GM21390 (cell line): ENCODE results near the gene DCLK1.
"Not testable (repeated sequence)": the region's sequence is repeated elsewhere in the genome, so short reads cannot be mapped to it uniquely, and the experiment has no call there.

ENCODE experiments used
- ATAC-seq: cut with Tn5 transposase; IDR thresholded peaks from one replicate; pipeline ENCODE4 v1.9.1; 2021; ENCODE audit not compliant: unreplicated experiment

The DCLK1 gene

DNA sequence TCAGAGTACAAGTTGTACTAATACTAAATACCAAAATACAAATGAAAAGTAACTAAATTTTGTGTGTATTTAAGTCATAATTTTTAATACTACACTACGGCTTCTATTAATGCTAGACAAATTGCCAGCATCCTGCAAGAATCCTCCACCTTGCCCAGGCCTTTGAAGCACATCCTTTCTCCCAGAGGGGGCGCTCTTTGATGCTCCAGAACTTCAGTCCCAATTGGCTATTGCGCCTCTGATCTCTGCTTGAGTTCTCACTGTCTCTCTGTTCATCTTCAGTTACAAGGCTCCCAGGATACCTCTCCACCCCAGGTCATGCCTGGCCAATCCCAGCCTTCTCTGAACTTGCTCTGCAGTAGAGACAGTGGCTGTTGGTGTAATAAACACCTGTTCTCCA, 141.0 kb downstream of the DCLK1 start:
- no peak for ATAC-seq

GRCh38 chr13:35988648-35989081, 142.5 kb downstream of the DCLK1 start:
- no peak for ATAC-seq

- ATAC-seq: no peak
Measured at GRCh38 chr13:35987572-35988513, 143.3 kb downstream of the DCLK1 start.

DNA sequence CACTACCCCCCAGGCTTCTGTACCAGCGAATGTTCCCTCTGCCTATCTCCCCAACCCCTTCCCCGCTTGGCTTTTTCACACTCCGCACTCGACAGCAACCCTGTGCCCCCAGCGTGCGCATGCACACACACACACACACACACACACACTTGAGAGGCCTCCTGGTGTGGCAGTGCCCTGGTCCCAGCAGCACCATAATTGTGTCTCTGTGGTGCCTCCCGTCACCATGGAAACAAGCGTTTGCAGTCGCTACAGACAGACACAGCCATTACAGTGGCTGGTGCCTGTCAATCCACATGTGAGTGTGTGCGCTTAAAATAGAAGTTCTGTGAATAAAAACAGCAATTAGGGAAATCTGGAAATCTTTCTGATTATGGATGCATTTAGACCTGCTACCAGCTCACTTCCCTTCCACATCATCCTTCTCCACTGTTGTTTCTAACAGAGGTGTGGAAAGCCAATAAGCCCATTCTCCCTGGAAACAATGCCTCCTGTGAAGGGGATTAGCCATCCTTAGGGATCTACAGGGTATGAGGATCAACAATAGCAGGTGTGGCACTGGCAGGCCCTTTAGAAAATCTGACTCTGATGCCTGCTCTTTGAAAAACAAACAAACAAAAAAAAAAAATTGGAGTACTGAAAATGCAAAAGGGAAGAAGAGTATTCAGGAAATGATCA, 146.3 kb downstream of the DCLK1 start:
- ATAC-seq: no peak

GRCh38 chr13:35984287-35984686, 146.9 kb downstream of the DCLK1 start:
- no peak for ATAC-seq

DNA sequence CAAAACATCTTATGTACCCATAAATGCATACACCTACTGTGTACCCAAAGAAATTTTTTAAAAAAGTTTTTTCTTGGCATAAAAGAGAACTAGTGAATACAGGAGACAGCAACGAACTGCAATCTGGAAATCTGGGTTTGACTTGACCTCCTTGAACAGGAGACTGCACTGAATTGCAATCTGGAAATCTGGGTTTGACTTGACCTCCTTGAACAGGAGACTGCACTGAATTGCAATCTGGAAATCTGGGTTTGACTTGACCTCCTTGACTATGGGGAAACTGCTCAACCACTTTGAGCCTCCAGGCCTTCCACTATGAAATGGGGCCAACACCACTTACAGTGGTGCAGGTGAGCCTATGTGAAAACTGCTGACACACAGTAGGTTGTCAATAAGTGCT, 147.5 kb downstream of the DCLK1 start:
- ATAC-seq: not testable (repeated sequence)

- no peak for ATAC-seq
Measured at GRCh38 chr13:35983206-35983605, 148.0 kb downstream of the DCLK1 start.

DNA sequence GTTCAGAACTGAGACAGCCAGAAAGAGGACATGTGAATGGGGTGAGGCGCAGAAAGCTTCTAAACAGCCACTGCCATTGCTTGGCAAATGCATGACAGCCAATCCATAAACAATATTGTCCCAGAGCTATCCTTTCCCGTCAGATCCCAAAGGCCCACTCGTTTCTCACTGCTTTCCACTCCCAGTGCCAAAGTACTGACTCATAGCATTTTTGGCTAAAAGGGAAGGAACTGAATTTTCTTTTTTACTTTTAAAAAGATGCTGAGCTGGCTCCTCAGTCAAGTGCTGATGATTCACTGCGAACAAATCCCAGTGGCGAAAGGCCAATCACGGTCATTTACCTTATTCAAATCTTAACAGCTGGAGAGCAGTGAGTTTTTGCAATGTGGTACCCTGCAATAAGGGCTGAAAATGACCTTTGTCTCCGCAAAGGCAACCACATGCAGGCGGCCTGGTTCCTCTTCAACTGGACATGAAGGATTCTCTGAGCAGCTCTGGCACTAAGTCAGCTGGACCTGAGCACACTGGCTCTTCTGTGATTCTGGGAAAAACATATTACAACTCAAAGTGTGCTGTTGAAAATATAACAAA, 151.7 kb downstream of the DCLK1 start:
- no peak for ATAC-seq

DNA sequence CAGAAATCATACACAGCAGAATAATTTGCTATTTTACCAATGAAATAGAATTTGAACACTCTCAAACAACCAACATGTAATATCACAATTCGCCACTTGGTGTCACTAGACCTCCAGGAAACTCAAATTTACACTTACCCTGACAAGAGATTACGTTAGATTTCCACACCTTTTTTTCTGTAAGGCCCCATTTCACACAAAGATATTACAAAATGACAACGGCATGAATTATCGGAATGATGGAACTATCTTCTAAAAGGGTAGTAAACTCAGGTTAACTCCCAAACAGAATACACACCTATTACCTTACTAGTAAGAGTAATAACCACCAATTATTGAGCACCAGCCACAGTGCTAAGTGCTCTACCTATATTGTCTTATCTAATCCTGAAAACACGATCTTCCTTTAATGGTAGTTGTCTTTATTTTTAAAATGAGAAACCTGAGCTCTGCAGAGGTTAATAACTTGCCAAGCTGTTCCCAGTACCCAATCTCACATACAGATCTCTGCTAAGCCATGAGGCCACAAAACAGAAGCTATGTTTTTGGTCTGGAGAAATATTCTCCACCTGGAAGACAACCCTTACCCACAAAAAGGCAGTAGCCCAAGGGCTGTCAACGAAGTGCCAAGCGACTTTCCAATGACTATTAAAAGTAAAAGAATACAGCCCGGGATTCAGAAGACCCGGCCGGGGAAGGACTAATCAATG, 152.4 kb downstream of the DCLK1 start:
- no peak for ATAC-seq

DNA sequence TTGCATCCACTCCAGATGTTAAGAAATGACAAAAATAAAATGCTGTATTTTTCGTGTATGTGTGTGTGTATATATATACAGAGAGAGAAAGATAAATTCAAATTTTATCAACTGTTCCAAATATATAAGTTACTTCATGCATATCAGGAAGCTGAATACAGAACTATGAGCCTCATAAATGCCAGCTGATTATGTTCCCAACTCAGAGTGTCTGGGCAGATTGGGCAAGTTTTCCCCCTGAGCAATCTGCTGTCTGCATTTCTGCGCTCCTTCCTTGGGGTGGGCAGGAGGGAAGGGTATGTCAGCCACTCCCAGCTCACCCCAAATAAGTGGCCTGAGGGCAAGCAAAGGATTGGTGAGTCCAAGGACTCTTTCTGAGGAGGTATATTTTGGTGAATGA, 154.1 kb downstream of the DCLK1 start:
- ATAC-seq: no peak

DNA sequence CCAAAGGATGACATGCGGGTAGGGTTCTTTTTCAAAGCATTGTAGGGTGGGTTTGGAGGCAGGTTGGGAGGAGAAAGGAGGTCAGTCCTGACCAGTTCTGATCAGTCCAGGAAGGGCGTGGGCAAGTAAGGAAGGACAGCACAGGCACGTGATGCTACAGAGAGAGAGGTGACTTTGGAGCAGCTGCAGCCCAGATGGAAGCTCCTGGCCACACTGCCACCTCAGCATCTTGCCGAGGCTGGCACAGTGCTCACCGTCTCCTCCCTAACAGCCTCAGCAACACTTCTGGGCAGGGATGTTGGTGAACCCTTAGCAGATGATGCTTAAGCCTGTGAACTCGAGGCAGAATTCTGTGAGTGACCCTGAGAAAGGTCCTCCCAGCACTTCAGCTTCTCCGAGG, 155.1 kb downstream of the DCLK1 start:
- no peak for ATAC-seq

DNA sequence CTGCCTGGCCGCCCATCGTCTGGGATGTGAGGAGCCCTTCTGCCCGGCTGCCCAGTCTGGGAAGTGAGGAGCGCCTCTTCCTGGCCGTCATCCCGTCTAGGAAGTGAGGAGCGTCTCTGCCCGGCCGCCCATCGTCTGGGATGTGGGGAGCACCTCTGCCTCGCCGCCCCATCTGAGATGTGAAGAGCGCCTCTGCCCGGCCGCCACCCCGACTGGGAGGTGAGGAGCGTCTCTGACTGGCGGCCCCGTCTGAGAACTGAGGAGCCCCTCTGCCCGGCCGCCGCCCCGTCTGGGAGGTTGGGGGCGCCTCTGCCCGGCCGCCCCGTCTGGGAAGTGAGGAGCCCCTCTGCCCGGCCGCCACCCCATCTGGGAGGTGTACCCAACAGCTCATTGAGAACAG, 164.2 kb downstream of the DCLK1 start:
- ATAC-seq: not testable (repeated sequence)

GRCh38 chr13:35966024-35966423, 165.2 kb downstream of the DCLK1 start:
- ATAC-seq: no peak

DNA sequence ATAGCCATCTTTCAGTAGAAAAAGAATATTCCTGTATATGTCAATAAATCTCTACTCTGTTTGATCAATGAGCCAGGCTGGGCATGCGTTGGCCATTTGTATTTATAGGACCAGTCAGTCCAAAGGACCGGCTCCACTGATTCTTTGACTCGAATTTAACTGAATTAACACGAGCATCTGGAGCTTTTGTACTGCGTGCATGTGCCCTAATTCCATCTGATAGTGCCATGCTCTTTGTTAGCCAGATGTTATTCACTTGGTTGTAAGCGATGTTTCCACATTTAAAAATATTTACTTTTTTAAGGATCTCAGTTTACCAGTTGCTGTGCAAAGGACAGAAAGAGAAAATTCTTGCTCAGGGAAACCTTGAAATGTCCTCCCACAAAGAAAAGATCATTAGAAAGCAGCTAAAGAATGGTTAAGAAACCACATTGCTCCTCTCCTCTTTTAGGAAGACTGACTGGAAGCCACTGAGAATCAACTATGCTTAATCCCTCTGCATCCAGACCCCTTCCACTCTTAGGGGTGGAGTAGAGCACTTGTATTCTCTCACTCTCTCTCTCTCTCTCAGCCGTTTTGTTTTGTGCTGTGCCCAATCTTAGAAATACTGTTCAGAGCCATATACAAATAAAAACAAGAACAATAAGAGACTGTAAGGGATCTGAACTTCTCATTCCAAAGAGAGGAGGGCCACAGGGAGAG, 165.8 kb downstream of the DCLK1 start:
- no peak for ATAC-seq

GRCh38 chr13:35964863-35965180, 166.4 kb downstream of the DCLK1 start:
- no peak for ATAC-seq

- ATAC-seq: no peak
Measured at GRCh38 chr13:35964011-35964862, 166.9 kb downstream of the DCLK1 start.

DNA sequence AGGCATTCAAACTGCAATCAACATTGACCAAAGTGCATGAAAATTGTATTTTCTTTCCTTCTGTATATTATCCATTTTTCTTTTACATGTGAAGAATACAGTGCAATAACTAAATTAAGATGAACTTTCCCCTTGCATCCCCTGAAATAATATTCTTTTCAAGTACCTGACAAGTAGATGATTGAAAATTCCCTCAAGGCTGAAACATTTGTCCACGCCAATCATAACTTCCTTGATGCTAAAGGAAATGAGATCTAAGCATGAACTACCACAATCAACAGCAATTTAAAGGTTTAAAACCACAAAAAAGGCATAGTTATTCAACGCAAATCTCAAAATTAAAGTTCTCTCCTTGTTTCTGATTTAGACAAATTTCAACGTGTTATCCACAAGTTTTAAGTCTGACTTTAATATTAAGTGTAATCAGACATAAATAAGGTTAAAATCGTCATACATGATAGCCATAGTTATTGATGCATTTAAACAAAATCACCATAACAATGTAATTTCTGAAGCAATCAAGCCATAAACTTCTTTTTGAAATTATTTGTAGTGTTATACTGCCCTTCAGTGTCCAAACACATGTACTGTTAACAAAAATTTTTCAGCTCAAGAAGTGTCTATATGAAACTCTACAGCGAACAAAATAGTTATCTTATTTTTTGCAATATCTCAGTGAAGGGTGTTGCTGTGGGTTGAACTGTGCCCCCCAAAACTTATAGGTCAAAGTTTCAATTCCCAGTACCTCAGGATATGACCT, 169.5 kb downstream of the DCLK1 start:
- ATAC-seq: no peak

DNA sequence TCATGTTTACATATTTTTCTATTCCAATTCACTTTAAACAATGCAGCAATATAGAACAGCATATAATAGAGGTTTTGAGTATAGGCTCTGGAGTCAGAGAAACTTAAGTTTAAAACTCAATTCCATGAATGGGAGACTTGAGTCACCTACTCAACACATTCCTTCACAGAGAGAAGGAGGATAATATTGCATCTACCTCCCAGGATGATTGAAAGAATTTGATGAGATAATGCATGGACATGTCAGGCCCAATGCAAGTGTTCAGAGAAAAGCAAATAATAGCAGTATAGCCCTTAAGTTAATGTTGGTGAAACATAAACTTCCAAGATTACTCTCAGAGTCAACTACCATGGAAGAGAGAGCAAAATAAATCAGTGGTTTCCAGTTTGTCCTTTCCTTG, 170.2 kb downstream of the DCLK1 start:
- no peak for ATAC-seq

DNA sequence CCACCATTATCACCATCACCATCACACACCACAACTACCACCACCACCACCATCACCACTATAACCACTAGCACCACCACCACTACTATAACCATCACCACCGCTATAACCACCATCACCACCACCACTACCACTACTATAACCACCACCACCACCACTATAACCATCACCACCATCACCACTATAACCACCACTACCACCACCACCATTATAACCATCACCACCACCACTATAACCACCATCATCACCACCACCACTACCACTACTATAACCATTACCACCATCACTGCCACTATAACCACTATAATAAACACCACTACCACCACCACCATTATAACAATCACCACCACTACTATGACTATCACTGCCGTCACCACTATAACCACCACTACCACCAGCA, 173.2 kb downstream of the DCLK1 start:
- no peak for ATAC-seq
